H9 (cell line): ENCODE data around the gene ARHGEF10L. TPM values are rescaled to one million over a fixed set of nuclear protein-coding genes. Genes with fewer than 3 reads are reported as not detected.

Experiments used
- DNase-seq: peaks from one replicate; pipeline ENCODE4 v3.0.0-alpha.2; 2017
- H2AFZ ChIP-seq: one replicate; pipeline ENCODE4 v1.6.1; 2013; ENCODE audit warnings: mild to moderate bottlenecking, low read length, control low read depth, moderate library complexity
- H2AK5ac ChIP-seq: 2 replicates; pipeline ENCODE4 v1.6.1; 2013; ENCODE audit warnings: low read length, control low read depth, mixed read lengths; ENCODE audit not compliant: insufficient read length
- H2BK120ac ChIP-seq: one replicate; pipeline ENCODE4 v1.6.1; 2013; ENCODE audit warnings: low read depth, mild to moderate bottlenecking, low read length, control low read depth, inconsistent platforms; ENCODE audit not compliant: poor library complexity, severe bottlenecking
- H2BK12ac ChIP-seq: 2 replicates; pipeline ENCODE4 v1.6.1; 2013; ENCODE audit warnings: low read length, control low read depth, mixed read lengths, low read depth; ENCODE audit not compliant: insufficient read length
- H2BK15ac ChIP-seq: 2 replicates; pipeline ENCODE4 v1.6.1; 2013; ENCODE audit warnings: low read depth, low read length, control low read depth
- H2BK20ac ChIP-seq: one replicate; pipeline ENCODE4 v1.6.1; 2013; ENCODE audit warnings: low read depth, mild to moderate bottlenecking, low read length, control low read depth, inconsistent platforms; ENCODE audit not compliant: poor library complexity, severe bottlenecking
- H2BK5ac ChIP-seq: 2 replicates; pipeline ENCODE4 v1.6.1; 2013; ENCODE audit warnings: low read length, control low read depth, mixed read lengths; ENCODE audit not compliant: insufficient read length
- H3K14ac ChIP-seq: 2 replicates; pipeline ENCODE4 v1.6.1; 2013; ENCODE audit warnings: low read length, control low read depth; ENCODE audit not compliant: insufficient read depth
- H3K18ac ChIP-seq: 2 replicates; pipeline ENCODE4 v1.6.1; 2013; ENCODE audit warnings: low read depth, mild to moderate bottlenecking, mixed read lengths, low read length, control low read depth; ENCODE audit not compliant: insufficient read length
- H3K23ac ChIP-seq: 2 replicates; pipeline ENCODE4 v1.6.1; 2013; ENCODE audit warnings: low read length, control low read depth, mixed read lengths, low read depth; ENCODE audit not compliant: insufficient read length
- H3K23me2 ChIP-seq: 2 replicates; pipeline ENCODE4 v1.6.1; 2013; ENCODE audit warnings: low read depth, mild to moderate bottlenecking, mixed read lengths, low read length, control low read depth; ENCODE audit not compliant: insufficient read length, poor library complexity, severe bottlenecking
- H3K27ac ChIP-seq: 2 replicates; pipeline ENCODE4 v1.5.1; 2013; ENCODE audit warnings: low read length, control low read depth, mixed read lengths, low read depth; ENCODE audit not compliant: insufficient read length
- H3K27me3 ChIP-seq: 2 replicates; pipeline ENCODE4 v1.6.1; 2013; ENCODE audit warnings: low read length, control low read depth, inconsistent platforms; ENCODE audit not compliant: insufficient read depth
- H3K4ac ChIP-seq: 2 replicates; pipeline ENCODE4 v1.6.1; 2013; ENCODE audit warnings: low read depth, mild to moderate bottlenecking, control low read depth, inconsistent platforms, low read length, moderate library complexity
- H3K4me1 ChIP-seq: 2 replicates; pipeline ENCODE4 v1.6.1; 2013; ENCODE audit warnings: low read length, control low read depth, inconsistent platforms; ENCODE audit not compliant: insufficient read depth
- H3K4me2 ChIP-seq: 2 replicates; pipeline ENCODE4 v1.6.1; 2013; ENCODE audit warnings: low read length, control low read depth, mixed read lengths; ENCODE audit not compliant: insufficient read length, insufficient read depth
- H3K56ac ChIP-seq: 2 replicates; pipeline ENCODE4 v1.6.1; 2013; ENCODE audit warnings: low read depth, mild to moderate bottlenecking, mixed read lengths, low read length, control low read depth; ENCODE audit not compliant: insufficient read length
- H3K79me1 ChIP-seq: 2 replicates; pipeline ENCODE4 v1.6.1; 2013; ENCODE audit warnings: low read depth, mild to moderate bottlenecking, moderate library complexity, low read length, control low read depth, inconsistent platforms; ENCODE audit not compliant: insufficient read depth, poor library complexity, severe bottlenecking
- H3K79me2 ChIP-seq: 2 replicates; pipeline ENCODE4 v1.6.1; 2013; ENCODE audit warnings: low read length, control low read depth, inconsistent platforms; ENCODE audit not compliant: insufficient read depth
- H3K9ac ChIP-seq: 2 replicates; pipeline ENCODE4 v1.6.1; 2013; ENCODE audit warnings: low read length, control low read depth, mixed read lengths; ENCODE audit not compliant: insufficient read length; ENCODE audit errors: extremely low read depth
- H3K9me3 ChIP-seq: one replicate; pipeline ENCODE4 v1.6.1; 2013; ENCODE audit warnings: low read depth, low read length, inconsistent platforms; ENCODE audit not compliant: control insufficient read depth
- H3T11ph ChIP-seq: one replicate; pipeline ENCODE4 v1.6.1; 2013; ENCODE audit warnings: mild to moderate bottlenecking, low read length, control low read depth, inconsistent platforms
- H4K20me1 ChIP-seq: one replicate; pipeline ENCODE4 v1.6.1; 2013; ENCODE audit not compliant: control insufficient read depth, insufficient read length, insufficient read depth
- H4K5ac ChIP-seq: 2 replicates; pipeline ENCODE4 v1.6.1; 2013; ENCODE audit warnings: low read depth, mild to moderate bottlenecking, mixed read lengths, low read length, control low read depth; ENCODE audit not compliant: insufficient read length
- H4K8ac ChIP-seq: replicated peaks from 2 replicates; pipeline ENCODE4 v1.6.1; 2013; ENCODE audit warnings: low read length, control low read depth, mixed read lengths, low read depth; ENCODE audit not compliant: insufficient read length
- H4K91ac ChIP-seq: 2 replicates; pipeline ENCODE4 v1.6.1; 2013; ENCODE audit warnings: low read depth, mild to moderate bottlenecking, moderate library complexity, mixed read lengths, low read length, control low read depth; ENCODE audit not compliant: insufficient read length
- H3K27ac Mint-ChIP-seq, 3 experiments: 2 replicates in 2 of 3; 3 replicates in 1 of 3; pipeline ENCODE4 v1.8.0; 2020 to 2021; ENCODE audit warnings: mixed read lengths in 3 of 3, mild to moderate bottlenecking in 1 of 3, moderate library complexity in 1 of 3
- H3K27me3 Mint-ChIP-seq: 2 replicates; pipeline ENCODE4 v1.8.0; 2021; ENCODE audit warnings: low read depth, mild to moderate bottlenecking, moderate library complexity, mixed read lengths
- H3K36me3 Mint-ChIP-seq, 3 experiments: 2 replicates in 2 of 3; 3 replicates in 1 of 3; pipeline ENCODE4 v1.8.0; 2020 to 2021; ENCODE audit warnings: low read depth in 3 of 3, mixed read lengths in 3 of 3; ENCODE audit not compliant: insufficient read depth in 1 of 3
- H3K4me1 Mint-ChIP-seq, 2 experiments: 2 replicates each; pipeline ENCODE4 v1.8.0; 2020; ENCODE audit warnings: mixed read lengths in 2 of 2
- H3K4me3 Mint-ChIP-seq, 2 experiments: 2 replicates in 1 of 2; 3 replicates in 1 of 2; pipeline ENCODE4 v1.8.0; 2020 to 2021; ENCODE audit warnings: mild to moderate bottlenecking in 2 of 2, mixed read lengths in 2 of 2, moderate library complexity in 1 of 2
- H3K9me3 Mint-ChIP-seq, 2 experiments: 2 replicates in 1 of 2; 3 replicates in 1 of 2; pipeline ENCODE4 v1.8.0; 2020; ENCODE audit warnings: mild to moderate bottlenecking in 2 of 2, mixed read lengths in 2 of 2, moderate library complexity in 1 of 2
- CTCF ChIP-seq: fragments of 200-600 bp; sonication (generic); conservative IDR thresholded peaks from 3 replicates; pipeline ENCODE4 v1.8.0; 2021; ENCODE audit warnings: antibody characterized with exemption, mild to moderate bottlenecking
- total RNA-seq: library from RNA; stranded (reverse); gene quantifications from 2 replicates; pipeline ENCODE4 v1.2.1, GENCODE V29; 2021

Gene ARHGEF10L
- total RNA-seq, 1 experiment from 2014 or later = 20.2 TPM

- Mint-ChIP-seq H3K36me3 (peaks cover 6 to 15% (median 10%) of the 10 kb centered on the region in 3 experiments; a peak in 6 of 7 replicates), H3K27me3 (peaks cover 7% of the 10 kb centered on the region), H3K4me3 (no peak overlapping the region), H3K4me1 (no peaks in the 10 kb centered on the region; a peak in 1 of 4 replicates), H3K27ac (no peak overlapping the region), H3K9me3 (peaks cover 19 to 25% of the 10 kb centered on the region in 2 experiments)
- H3K4me1 ChIP-seq = no peaks in the 10 kb centered on the region
- H4K91ac ChIP-seq = no peak overlapping the region
- no peak overlapping the region for H2BK120ac ChIP-seq
- H3K27ac ChIP-seq = no peak overlapping the region
- no peak overlapping the region for H2AK5ac ChIP-seq
- H3T11ph ChIP-seq = no peak overlapping the region
- H3K56ac ChIP-seq = no peak overlapping the region
- H3K9ac ChIP-seq = no peak overlapping the region
- H3K4me2 ChIP-seq = no peak overlapping the region
- no peak overlapping the region for H2BK5ac ChIP-seq
- no peaks in the 10 kb centered on the region for H3K79me1 ChIP-seq
- no peaks in the 10 kb centered on the region for H3K23me2 ChIP-seq
- no peak overlapping the region for H2AFZ ChIP-seq
- no peak for TF ChIP-seq CTCF
- no peak overlapping the region for H3K4ac ChIP-seq
- no peak for DNase-seq
- H3K27me3 ChIP-seq = no peaks in the 10 kb centered on the region
- H3K9me3 ChIP-seq = peaks cover 8% of the 10 kb centered on the region
- H3K18ac ChIP-seq = no peak overlapping the region
- no peak overlapping the region for H2BK20ac ChIP-seq
- H4K8ac ChIP-seq = no peak overlapping the region
- no peak overlapping the region for H2BK12ac ChIP-seq
- no peak overlapping the region for H3K23ac ChIP-seq
- H4K5ac ChIP-seq = no peak overlapping the region
- no peaks in the 10 kb centered on the region for H4K20me1 ChIP-seq
- no peaks in the 10 kb centered on the region for H3K79me2 ChIP-seq
- no peak overlapping the region for H2BK15ac ChIP-seq
- H3K14ac ChIP-seq = no peak overlapping the region
Observed at GRCh38 chr1:17711577-17711910, 172.0 kb downstream of the ARHGEF10L start.
